Measurements from ENCODE around the gene PSG5.
"Not testable (repeated sequence)": the region's sequence is repeated elsewhere in the genome, so short reads cannot be mapped to it uniquely, and the experiment has no call there.

The PSG5 gene

DNA sequence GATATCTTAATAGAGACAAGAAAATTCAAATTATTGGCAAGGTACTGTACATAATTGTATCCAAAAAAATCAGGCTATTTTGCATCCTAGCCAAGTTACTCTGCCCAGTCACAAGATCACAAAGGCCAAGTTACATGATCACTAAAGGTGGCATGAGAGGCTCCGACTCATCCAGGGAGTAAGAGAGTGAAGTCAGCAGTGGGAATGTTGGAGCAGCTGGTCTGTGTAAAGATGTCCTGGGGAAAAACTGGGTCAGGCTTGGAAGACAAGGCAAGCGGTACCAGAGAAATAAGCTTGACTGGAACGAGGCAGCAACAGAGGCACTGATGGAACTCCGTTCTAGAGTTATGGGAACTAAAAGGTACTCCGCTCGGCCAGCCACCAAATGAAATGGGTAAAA, 53.6 kb downstream of the PSG5 start:
- TF ChIP-seq EZH2phosphoT487 (IDR thresholded peaks at IDR 0.05; ENCODE audit: borderline replicate concordance): no peak
- no peak for TF ChIP-seq CTCF (conservative IDR thresholded peaks at IDR 0.05; ENCODE audit: low read length)
- H2AFZ ChIP-seq (ENCODE audit: low read length): no peak overlapping the region
- H3K9me2 ChIP-seq (replicated peaks; ENCODE audit: low read depth, low read length): no peaks in the 10 kb centered on the region
- H3K4me3 ChIP-seq (ENCODE audit: low read length, poor library complexity, severe bottlenecking): no peak overlapping the region
- H4K20me1 ChIP-seq (ENCODE audit: insufficient read depth, low read length, poor library complexity, severe bottlenecking): no peaks in the 10 kb centered on the region
- H3K9ac ChIP-seq (ENCODE audit: low read depth, low read length, poor library complexity, severe bottlenecking): no peak overlapping the region
- no peaks in the 10 kb centered on the region for H3K79me2 ChIP-seq (ENCODE audit: insufficient read depth, low read length)
- no peaks in the 10 kb centered on the region for H3K4me1 ChIP-seq (ENCODE audit: insufficient read depth, low read length, poor library complexity, severe bottlenecking)
- H3K4me2 ChIP-seq (ENCODE audit: low read depth, low read length, poor library complexity, severe bottlenecking): no peak overlapping the region
- H3F3A ChIP-seq (ENCODE audit: low read depth): no peaks in the 10 kb centered on the region
- no peaks in the 10 kb centered on the region for H3K27me3 ChIP-seq (ENCODE audit: insufficient read depth, low read length, poor library complexity, severe bottlenecking)
- H3K36me3 ChIP-seq (ENCODE audit: insufficient read depth, low read length): no peaks in the 10 kb centered on the region
- H3K9me3 ChIP-seq (ENCODE audit: insufficient read depth, low read depth, low read length): no peaks in the 10 kb centered on the region

GRCh38 chr19:43131281-43131842, 55.0 kb downstream of the PSG5 start:
- H3K79me2 ChIP-seq (ENCODE audit: insufficient read depth, low read length); H3F3A ChIP-seq (ENCODE audit: low read depth); H3K4me2 ChIP-seq (ENCODE audit: low read depth, low read length, poor library complexity, severe bottlenecking); H3K27me3 ChIP-seq (ENCODE audit: insufficient read depth, low read length, poor library complexity, severe bottlenecking); H3K9ac ChIP-seq (ENCODE audit: low read depth, low read length, poor library complexity, severe bottlenecking); H2AFZ ChIP-seq (ENCODE audit: low read length); H4K20me1 ChIP-seq (ENCODE audit: insufficient read depth, low read length, poor library complexity, severe bottlenecking); H3K4me3 ChIP-seq (ENCODE audit: low read length, poor library complexity, severe bottlenecking); H3K4me1 ChIP-seq (ENCODE audit: insufficient read depth, low read length, poor library complexity, severe bottlenecking); H3K9me2 ChIP-seq (replicated peaks; ENCODE audit: low read depth, low read length); H3K36me3 ChIP-seq (ENCODE audit: insufficient read depth, low read length); H3K9me3 ChIP-seq (ENCODE audit: insufficient read depth, low read depth, low read length): not testable (repeated sequence)

GRCh38 chr19:43129197-43129596, 57.1 kb downstream of the PSG5 start:
- H2AFZ ChIP-seq (ENCODE audit: low read length); H3K9me3 ChIP-seq (ENCODE audit: insufficient read depth, low read depth, low read length); H3K9ac ChIP-seq (ENCODE audit: low read depth, low read length, poor library complexity, severe bottlenecking); H4K20me1 ChIP-seq (ENCODE audit: insufficient read depth, low read length, poor library complexity, severe bottlenecking); H3K9me2 ChIP-seq (replicated peaks; ENCODE audit: low read depth, low read length); H3F3A ChIP-seq (ENCODE audit: low read depth); H3K27me3 ChIP-seq (ENCODE audit: insufficient read depth, low read length, poor library complexity, severe bottlenecking); H3K4me3 ChIP-seq (ENCODE audit: low read length, poor library complexity, severe bottlenecking); H3K79me2 ChIP-seq (ENCODE audit: insufficient read depth, low read length); H3K36me3 ChIP-seq (ENCODE audit: insufficient read depth, low read length); H3K4me2 ChIP-seq (ENCODE audit: low read depth, low read length, poor library complexity, severe bottlenecking); H3K4me1 ChIP-seq (ENCODE audit: insufficient read depth, low read length, poor library complexity, severe bottlenecking): not testable (repeated sequence)

GRCh38 chr19:43127336-43127735, 59.0 kb downstream of the PSG5 start:
- not testable (repeated sequence) for H2AFZ ChIP-seq (ENCODE audit: low read length); H3K9me2 ChIP-seq (replicated peaks; ENCODE audit: low read depth, low read length); H3K4me3 ChIP-seq (ENCODE audit: low read length, poor library complexity, severe bottlenecking); H3F3A ChIP-seq (ENCODE audit: low read depth); H3K36me3 ChIP-seq (ENCODE audit: insufficient read depth, low read length); H3K9ac ChIP-seq (ENCODE audit: low read depth, low read length, poor library complexity, severe bottlenecking); H3K9me3 ChIP-seq (ENCODE audit: insufficient read depth, low read depth, low read length); H3K79me2 ChIP-seq (ENCODE audit: insufficient read depth, low read length); H3K4me1 ChIP-seq (ENCODE audit: insufficient read depth, low read length, poor library complexity, severe bottlenecking); H3K4me2 ChIP-seq (ENCODE audit: low read depth, low read length, poor library complexity, severe bottlenecking); H3K27me3 ChIP-seq (ENCODE audit: insufficient read depth, low read length, poor library complexity, severe bottlenecking); H4K20me1 ChIP-seq (ENCODE audit: insufficient read depth, low read length, poor library complexity, severe bottlenecking)

DNA sequence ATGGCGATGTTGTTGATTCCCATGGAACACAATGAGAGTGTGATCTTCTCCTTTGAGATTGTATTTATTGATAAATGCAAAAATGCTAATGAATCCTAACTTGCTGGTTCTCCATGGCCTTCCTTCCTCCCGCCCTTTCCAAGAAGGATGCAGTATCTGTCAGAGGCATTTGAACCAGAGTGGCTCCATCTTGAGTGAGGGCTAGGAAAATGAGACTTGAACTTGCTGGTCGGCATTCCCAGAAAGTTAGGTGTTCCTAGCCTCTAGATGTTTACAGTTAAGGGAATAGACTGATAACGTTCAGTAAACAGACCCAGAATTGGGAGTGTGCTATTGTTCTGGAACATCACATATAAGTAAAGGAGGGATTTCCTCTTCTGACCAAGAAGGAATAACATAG, 59.6 kb downstream of the PSG5 start:
- TF ChIP-seq CTCF (conservative IDR thresholded peaks at IDR 0.05; ENCODE audit: low read length): no peak
- no peak for TF ChIP-seq EZH2phosphoT487 (IDR thresholded peaks at IDR 0.05; ENCODE audit: borderline replicate concordance)
- Histone ChIP-seq H3K9me2 (replicated peaks; ENCODE audit: low read depth, low read length) (no peaks in the 10 kb centered on the region), H3F3A (ENCODE audit: low read depth) (no peaks in the 10 kb centered on the region), H2AFZ (ENCODE audit: low read length) (no peak overlapping the region), H3K4me3 (ENCODE audit: low read length, poor library complexity, severe bottlenecking) (no peak overlapping the region), H3K79me2 (ENCODE audit: insufficient read depth, low read length) (no peaks in the 10 kb centered on the region), H3K4me1 (ENCODE audit: insufficient read depth, low read length, poor library complexity, severe bottlenecking) (no peaks in the 10 kb centered on the region), H3K27me3 (ENCODE audit: insufficient read depth, low read length, poor library complexity, severe bottlenecking) (no peaks in the 10 kb centered on the region), H4K20me1 (ENCODE audit: insufficient read depth, low read length, poor library complexity, severe bottlenecking) (no peaks in the 10 kb centered on the region), H3K9ac (ENCODE audit: low read depth, low read length, poor library complexity, severe bottlenecking) (no peak overlapping the region), H3K36me3 (ENCODE audit: insufficient read depth, low read length) (no peaks in the 10 kb centered on the region), H3K4me2 (ENCODE audit: low read depth, low read length, poor library complexity, severe bottlenecking) (no peak overlapping the region), H3K9me3 (ENCODE audit: insufficient read depth, low read depth, low read length) (no peaks in the 10 kb centered on the region)
